K562 (cell line): ENCODE measurements around the gene CMIP. TPM values are rescaled to one million over a fixed set of nuclear protein-coding genes. Genes with fewer than 3 reads are reported as not detected.
A peak's percentile ranks its signal among the peaks of the same experiment; 100 is the strongest.

Experiments
- ATF7 ChIP-seq: fragments of 450-650 bp; IDR thresholded peaks from 2 replicates; pipeline ENCODE4 v1.7.1; 2014; ENCODE audit warnings: mild to moderate bottlenecking, moderate library complexity
- BHLHE40 ChIP-seq: IDR thresholded peaks from 2 replicates; pipeline ENCODE4 v1.6.1; 2011; ENCODE audit warnings: low read length, improper control_type of control experiment
- E2F5 ChIP-seq: sonication (generic); formaldehyde crosslinking; IDR thresholded peaks from 2 replicates; pipeline ENCODE4 v1.8.0; 2022; ENCODE audit warnings: mild to moderate bottlenecking, missing genetic modification reagents
- ETV6 ChIP-seq, 3 experiments: fragments of 150-350 bp in 1 of 3; sonication (generic) in 1 of 3; formaldehyde crosslinking in 1 of 3; IDR thresholded peaks; 2 replicates each; pipeline versions ENCODE4 v1.6.1 to v1.8.0; 2014 to 2022; ENCODE audit warnings: borderline replicate concordance in 2 of 3, low read depth in 2 of 3, antibody characterized with exemption in 1 of 3, low read length in 1 of 3, mild to moderate bottlenecking in 1 of 3, missing genetic modification reagents in 1 of 3
- HDAC2 ChIP-seq: fragments of 450-650 bp; IDR thresholded peaks from 2 replicates; pipeline ENCODE4 v1.6.1; 2016; ENCODE audit warnings: mild to moderate bottlenecking
- HNRNPLL ChIP-seq: fragments of 200-400 bp; formaldehyde crosslinking; IDR thresholded peaks from 2 replicates; pipeline ENCODE4 v1.6.1; 2017; ENCODE audit warnings: low read length, low read depth, mild to moderate bottlenecking; ENCODE audit not compliant: poor library complexity, severe bottlenecking
- LCOR ChIP-seq: sonication (generic); formaldehyde crosslinking; IDR thresholded peaks from 2 replicates; pipeline ENCODE4 v1.8.0; 2022; ENCODE audit warnings: mild to moderate bottlenecking, missing genetic modification reagents
- MBD2 ChIP-seq: sonication (generic); IDR thresholded peaks from 2 replicates; pipeline ENCODE4 v1.6.1; 2016; ENCODE audit warnings: low read depth, borderline replicate concordance
- PHF20 ChIP-seq: fragments of 450-650 bp; IDR thresholded peaks from 2 replicates; pipeline ENCODE4 v1.6.1; 2018; ENCODE audit not compliant: partially characterized antibody
- RCOR1 ChIP-seq, 2 experiments: IDR thresholded peaks; 2 replicates each; pipeline ENCODE4 v1.6.1; 2012; ENCODE audit warnings: low read depth in 2 of 2, low read length in 2 of 2, borderline replicate concordance in 1 of 2, improper control_type of control experiment in 1 of 2
- SMARCE1 ChIP-seq: fragments of 450-650 bp; IDR thresholded peaks from 2 replicates; pipeline ENCODE4 v1.7.1; 2016; ENCODE audit warnings: mild to moderate bottlenecking
- TCF15 ChIP-seq: fragments of 250-450 bp; sonication (Bioruptor Pico); IDR thresholded peaks from 2 replicates; pipeline ENCODE4 v1.8.0; 2022; ENCODE audit warnings: moderate library complexity, mild to moderate bottlenecking, inconsistent platforms
- TEAD1 ChIP-seq, 2 experiments: fragments of 450-650 bp in 1 of 2; sonication (generic) in 1 of 2; formaldehyde crosslinking; IDR thresholded peaks; 2 replicates each; pipeline versions ENCODE4 v1.4.0 to v1.8.0; 2020 to 2022; ENCODE audit warnings: mild to moderate bottlenecking in 2 of 2, missing genetic modification reagents in 1 of 2
- XRCC4 ChIP-seq: IDR thresholded peaks from one replicate; pipeline ENCODE4 v1.6.1; 2011; ENCODE audit not compliant: insufficient read depth, insufficient read length; ENCODE audit errors: extremely low read depth
- ZFP36 ChIP-seq: fragments of 150-350 bp; IDR thresholded peaks from 2 replicates; pipeline ENCODE4 v1.6.1; 2018; ENCODE audit warnings: low read length, low read depth; ENCODE audit not compliant: partially characterized antibody
- ZFP91 ChIP-seq: sonication (generic); formaldehyde crosslinking; IDR thresholded peaks from 2 replicates; pipeline ENCODE4 v1.8.0; 2022; ENCODE audit warnings: mild to moderate bottlenecking, missing genetic modification reagents
- ZFPM2 ChIP-seq: fragments of 250-450 bp; sonication (Bioruptor Pico); IDR thresholded peaks from 2 replicates; pipeline ENCODE4 v1.5.1; 2022; ENCODE audit warnings: mild to moderate bottlenecking
- ZFX ChIP-seq: sonication (generic); formaldehyde crosslinking; IDR thresholded peaks from 2 replicates; pipeline ENCODE4 v1.8.0; 2022; ENCODE audit warnings: mild to moderate bottlenecking, missing genetic modification reagents, moderate library complexity
- polyA plus RNA-seq, 8 experiments: library from polyadenylated mRNA; depleted of rRNA in 4 of 8; stranded (reverse) in 5 of 8; unstranded in 3 of 8; fragments of >200 nt; fragmentation: Nextera tagmentation in 2 of 8; fragmentation: Illumina TruSeq in 1 of 8; extraction: Ambion mirVana in 2 of 8; extraction: Trizol in 1 of 8; gene quantifications; 2 replicates each; pipeline versions ENCODE4 v1.2.1 to v1.2.3, GENCODE V29; 2011 to 2014; ENCODE audit warnings: inconsistent platforms in 1 of 8, missing spikeins in 1 of 8
- total RNA-seq, 7 experiments: library from RNA; depleted of rRNA in 6 of 7; stranded (reverse); fragments of >200 nt in 6 of 7; fragmentation: Illumina TruSeq in 2 of 7; extraction: Trizol in 2 of 7; gene quantifications; 2 replicates each; pipeline versions ENCODE4 v1.2.1 to v1.2.3, GENCODE V29; 2011 to 2021; ENCODE audit warnings: low replicate concordance in 1 of 7
- TF ChIP-seq, protein P1 (sequence below): fragments of 250-450 bp; sonication (Bioruptor Pico); IDR thresholded peaks from 2 replicates; pipeline ENCODE4 v1.9.0; 2021; ENCODE audit warnings: mild to moderate bottlenecking
- TF ChIP-seq, protein P2 (sequence below): sonication (generic); formaldehyde crosslinking; IDR thresholded peaks from 2 replicates; pipeline ENCODE4 v1.8.0; 2022; ENCODE audit warnings: mild to moderate bottlenecking, missing genetic modification reagents
- TF ChIP-seq, protein P3 (sequence below): sonication (generic); formaldehyde crosslinking; IDR thresholded peaks from 2 replicates; pipeline ENCODE4 v1.8.1; 2023; ENCODE audit warnings: mild to moderate bottlenecking, missing genetic modification reagents

The CMIP gene
- total and polyA plus RNA-seq, 9 of the 15 experiments (the other 6 are each of a cell fraction or from before 2014, with no cell fraction given): 0.94 to 82.5 (median 10.3) TPM

- TF ChIP-seq, protein P1, sequence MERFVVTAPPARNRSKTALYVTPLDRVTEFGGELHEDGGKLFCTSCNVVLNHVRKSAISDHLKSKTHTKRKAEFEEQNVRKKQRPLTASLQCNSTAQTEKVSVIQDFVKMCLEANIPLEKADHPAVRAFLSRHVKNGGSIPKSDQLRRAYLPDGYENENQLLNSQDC: no peak
- TF ChIP-seq ZFPM2 (CRISPR knock-in tag) (no peak), XRCC4 (no peak), MBD2 (no peak), E2F5 (no peak), TEAD1 (CRISPR knock-in tag; IDR thresholded peaks at IDR 0.05) (0 out of 4 replicates have a peak, but pooled peaks of 1 of the 2 experiments have one; percentile 27), ZFP91 (CRISPR knock-in tag) (0 out of 2 replicates have a peak, but pooled peaks have one; percentile 4), LCOR (CRISPR knock-in tag) (no peak), HDAC2 (peak; percentile 78; the same call in 1 of the 2 replicates), TCF15 (no peak), SMARCE1 (peak; percentile 67; the same call in 1 of the 2 replicates), PHF20 (no peak), ZFP36 (peak; percentile 53), ETV6 (IDR thresholded peaks at IDR 0.05; ENCODE audit: borderline replicate concordance in 1 of 2, low read depth in 2 of 2, low read length in 1 of 2) (no peak), ETV6 (CRISPR knock-in tag; IDR thresholded peaks at IDR 0.05; ENCODE audit: borderline replicate concordance) (no peak), BHLHE40 (peak; percentile 93), ATF7 (peak; percentile 57; the same call in 1 of the 2 replicates), ZFX (CRISPR knock-in tag) (peak; percentile 92), HNRNPLL (no peak), RCOR1 (IDR thresholded peaks at IDR 0.05; ENCODE audit: borderline replicate concordance in 1 of 2, low read depth in 2 of 2, low read length in 2 of 2) (peak in 1 of 2 experiments; percentile 65; a peak in 1 of 4 replicates)
- TF ChIP-seq, protein P2, sequence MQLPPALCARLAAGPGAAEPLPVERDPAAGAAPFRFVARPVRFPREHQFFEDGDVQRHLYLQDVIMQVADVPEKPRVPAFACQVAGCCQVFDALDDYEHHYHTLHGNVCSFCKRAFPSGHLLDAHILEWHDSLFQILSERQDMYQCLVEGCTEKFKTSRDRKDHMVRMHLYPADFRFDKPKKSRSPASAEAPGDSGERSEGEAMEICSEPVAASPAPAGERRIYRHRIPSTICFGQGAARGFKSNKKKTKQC (CRISPR knock-in tag): peak; percentile 51; the same call in 1 of the 2 replicates
- TF ChIP-seq, protein P3, sequence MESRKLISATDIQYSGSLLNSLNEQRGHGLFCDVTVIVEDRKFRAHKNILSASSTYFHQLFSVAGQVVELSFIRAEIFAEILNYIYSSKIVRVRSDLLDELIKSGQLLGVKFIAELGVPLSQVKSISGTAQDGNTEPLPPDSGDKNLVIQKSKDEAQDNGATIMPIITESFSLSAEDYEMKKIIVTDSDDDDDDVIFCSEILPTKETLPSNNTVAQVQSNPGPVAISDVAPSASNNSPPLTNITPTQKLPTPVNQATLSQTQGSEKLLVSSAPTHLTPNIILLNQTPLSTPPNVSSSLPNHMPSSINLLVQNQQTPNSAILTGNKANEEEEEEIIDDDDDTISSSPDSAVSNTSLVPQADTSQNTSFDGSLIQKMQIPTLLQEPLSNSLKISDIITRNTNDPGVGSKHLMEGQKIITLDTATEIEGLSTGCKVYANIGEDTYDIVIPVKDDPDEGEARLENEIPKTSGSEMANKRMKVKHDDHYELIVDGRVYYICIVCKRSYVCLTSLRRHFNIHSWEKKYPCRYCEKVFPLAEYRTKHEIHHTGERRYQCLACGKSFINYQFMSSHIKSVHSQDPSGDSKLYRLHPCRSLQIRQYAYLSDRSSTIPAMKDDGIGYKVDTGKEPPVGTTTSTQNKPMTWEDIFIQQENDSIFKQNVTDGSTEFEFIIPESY: peak; percentile 28; the same call in 1 of the 2 replicates
Observed at GRCh38 chr16:81493755-81494433, 49.3 kb downstream of the CMIP start (continued).
